NCI-H1930 (cell line): ENCODE results near the gene MYO10.
"Not testable (repeated sequence)": the region's sequence is repeated elsewhere in the genome, so short reads cannot be mapped to it uniquely, and the experiment has no call there.

Experiments
- DNase-seq, 2 experiments: peaks; one replicate each; lab custom pipeline; 2025; lab: John Stamatoyannopoulos, UW

The MYO10 gene

GRCh38 chr5:16862777-16863176 is 73.3 kb downstream of the MYO10 start:
- DNase-seq, result no peak

- no peak for DNase-seq
Measured at GRCh38 chr5:16859346-16859745, 76.7 kb downstream of the MYO10 start.

- no peak for DNase-seq
Measured at GRCh38 chr5:16858151-16858550, 77.9 kb downstream of the MYO10 start.

DNA sequence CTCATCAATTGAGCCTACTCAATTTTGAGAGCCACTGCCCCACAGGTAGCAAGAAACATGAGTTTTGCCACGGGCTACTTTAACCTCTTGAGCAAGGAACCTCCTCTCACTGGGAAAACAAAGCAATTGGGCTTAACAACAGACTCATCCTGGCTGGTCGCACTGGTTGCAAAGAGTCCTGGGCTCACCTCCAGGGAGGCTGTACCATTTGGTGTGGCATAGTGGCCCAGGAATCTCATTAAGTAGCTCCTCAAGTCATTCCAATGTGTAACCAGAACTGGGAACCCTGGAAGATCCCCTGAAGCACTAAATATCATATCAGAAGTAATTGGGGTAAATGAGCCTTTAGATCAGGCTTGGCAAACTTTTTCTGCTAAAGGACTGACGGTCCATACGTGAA is 78.5 kb downstream of the MYO10 start:
- no peak for DNase-seq

- DNase-seq, result no peak
Measured at GRCh38 chr5:16856531-16856930, 79.6 kb downstream of the MYO10 start.

- DNase-seq, result no peak
Measured at GRCh38 chr5:16855898-16856297, 80.2 kb downstream of the MYO10 start.

- peak in 1 of 2 experiments; percentile 30 for DNase-seq
Measured at GRCh38 chr5:16855485-16855884, 80.6 kb downstream of the MYO10 start.

- DNase-seq, result no peak
Measured at GRCh38 chr5:16854351-16854750, 81.7 kb downstream of the MYO10 start.

- no peak for DNase-seq
Measured at GRCh38 chr5:16853518-16853917, 82.6 kb downstream of the MYO10 start.

- DNase-seq, result no peak
Measured at GRCh38 chr5:16852251-16853005, 83.7 kb downstream of the MYO10 start.

DNA sequence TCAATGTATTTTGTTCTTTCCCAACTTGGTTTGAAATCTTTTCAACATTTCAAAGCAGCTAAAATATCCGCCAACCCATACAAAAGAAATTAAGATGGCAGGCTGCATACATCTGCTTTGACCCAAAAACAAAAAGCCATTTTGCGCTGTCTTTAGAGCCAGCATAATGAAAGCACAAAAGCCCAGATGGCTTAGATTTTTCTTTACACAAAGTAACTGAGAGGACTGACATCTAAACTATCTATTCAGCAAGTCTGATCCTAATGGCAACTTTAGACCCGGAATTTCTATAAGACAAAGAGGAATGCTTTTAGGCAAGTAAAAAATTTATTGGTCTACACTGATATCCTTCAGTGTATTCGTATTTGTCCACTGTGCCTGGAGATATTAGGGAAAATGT is 86.3 kb downstream of the MYO10 start:
- DNase-seq, result no peak

DNA sequence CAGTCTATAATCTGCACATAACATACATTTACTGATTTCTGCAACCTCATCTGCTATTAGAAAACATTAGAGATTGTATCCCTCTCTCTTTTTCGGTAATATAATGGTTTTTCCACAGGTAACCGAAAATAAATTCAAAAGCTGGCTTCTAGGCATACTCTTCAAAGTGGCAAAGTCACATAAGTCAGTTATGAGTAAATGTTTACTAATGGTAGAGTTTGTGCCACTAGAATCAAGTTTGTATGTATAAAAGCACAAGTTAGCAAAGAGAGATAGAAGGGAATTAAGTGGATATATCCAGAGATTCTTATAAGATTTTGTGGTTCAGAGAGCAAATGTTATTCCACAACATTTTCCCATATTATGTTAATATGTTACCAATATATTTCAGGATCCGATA is 86.9 kb downstream of the MYO10 start:
- no peak for DNase-seq

GRCh38 chr5:16844952-16845351 is 91.1 kb downstream of the MYO10 start:
- DNase-seq, result no peak

GRCh38 chr5:16842896-16843295 is 93.2 kb downstream of the MYO10 start:
- no peak for DNase-seq

DNA sequence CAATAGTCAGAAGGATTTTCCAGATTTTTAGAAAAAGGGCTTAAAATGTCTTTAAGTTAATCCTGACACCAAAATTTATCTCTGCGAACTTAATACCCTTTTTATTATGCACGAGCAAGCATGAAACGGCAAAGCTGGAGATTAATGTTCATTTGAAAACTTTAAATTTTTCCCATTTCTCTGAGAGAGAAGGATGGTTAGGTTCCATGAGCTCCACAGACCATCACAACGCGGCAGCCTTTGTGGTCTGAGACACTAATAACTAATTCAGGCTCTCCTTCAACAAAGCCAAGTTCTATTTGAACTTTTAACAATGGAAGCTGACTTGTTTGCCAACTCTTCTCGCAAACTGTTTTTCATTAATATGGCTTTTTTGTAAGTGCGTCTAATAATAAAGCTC is 94.7 kb downstream of the MYO10 start:
- DNase-seq, result no peak

- DNase-seq, result no peak
Measured at GRCh38 chr5:16837305-16837704, 98.8 kb downstream of the MYO10 start.

GRCh38 chr5:16834029-16834428 is 102.1 kb downstream of the MYO10 start:
- no peak for DNase-seq

DNA sequence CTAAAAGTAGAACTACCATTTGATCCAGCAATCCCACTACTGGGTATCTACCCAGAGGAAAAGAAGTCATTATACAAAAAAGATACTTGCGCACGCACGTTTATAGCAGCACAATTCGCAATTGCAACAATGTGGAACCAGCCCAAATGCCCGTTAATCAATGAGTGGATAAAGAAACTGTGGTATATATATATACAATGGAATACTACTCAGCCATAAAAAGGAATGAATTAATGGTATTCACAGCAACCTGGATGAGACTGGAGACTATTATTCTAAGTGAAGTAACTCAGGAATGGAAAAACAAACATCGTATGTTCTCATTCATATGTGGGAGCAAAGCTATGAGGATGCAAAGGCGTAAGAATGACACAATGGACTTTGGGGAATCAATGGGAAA is 104.8 kb downstream of the MYO10 start:
- DNase-seq, result not testable (repeated sequence)

GRCh38 chr5:16827755-16828154 is 108.3 kb downstream of the MYO10 start:
- no peak for DNase-seq

- DNase-seq, result no peak
Measured at GRCh38 chr5:16826379-16827125, 109.5 kb downstream of the MYO10 start.

GRCh38 chr5:16819522-16820167 is 116.4 kb downstream of the MYO10 start:
- no peak for DNase-seq

DNA sequence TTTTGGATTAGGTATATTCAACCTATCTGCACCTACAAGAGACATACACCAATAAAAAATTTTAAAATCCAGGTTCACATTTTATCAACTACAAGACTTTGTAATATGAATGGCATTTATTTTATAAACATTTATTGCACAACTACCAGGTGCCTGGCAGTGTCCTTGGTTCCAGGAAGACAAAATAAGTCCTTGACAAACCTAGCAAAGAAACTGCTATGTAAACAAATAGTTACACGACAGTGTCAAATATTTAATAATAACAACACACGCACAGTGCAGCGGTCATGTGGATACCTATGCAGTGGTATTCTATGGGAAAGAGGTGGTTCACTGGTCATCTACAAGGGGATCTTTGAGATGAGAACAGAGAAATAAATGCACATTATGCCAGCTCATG is 120.7 kb downstream of the MYO10 start:
- no peak for DNase-seq

DNA sequence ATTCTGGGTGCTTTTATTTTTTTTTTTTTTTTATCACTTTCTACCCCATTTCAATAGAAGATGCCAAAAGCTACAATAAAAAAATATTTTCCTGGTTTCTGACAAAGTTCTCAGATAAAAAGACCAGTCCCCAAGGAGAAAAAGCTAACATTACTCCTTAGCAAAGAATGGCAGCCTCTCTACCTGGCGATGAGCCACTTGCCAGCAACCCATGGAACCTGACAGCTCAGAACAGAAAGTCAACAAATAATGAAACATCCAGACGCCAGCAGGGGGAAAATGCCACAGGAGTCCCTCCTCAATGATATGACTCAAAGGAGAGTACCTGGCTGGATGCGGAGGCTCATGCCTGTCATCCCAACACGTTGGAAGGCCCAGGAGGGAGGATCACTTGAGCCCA is 123.2 kb downstream of the MYO10 start:
- no peak for DNase-seq
